ENCODE results near the gene ATAD3B.
"Not testable (repeated sequence)": the region's sequence is repeated elsewhere in the genome, so short reads cannot be mapped to it uniquely, and the experiment has no call there.

The ATAD3B gene

DNA sequence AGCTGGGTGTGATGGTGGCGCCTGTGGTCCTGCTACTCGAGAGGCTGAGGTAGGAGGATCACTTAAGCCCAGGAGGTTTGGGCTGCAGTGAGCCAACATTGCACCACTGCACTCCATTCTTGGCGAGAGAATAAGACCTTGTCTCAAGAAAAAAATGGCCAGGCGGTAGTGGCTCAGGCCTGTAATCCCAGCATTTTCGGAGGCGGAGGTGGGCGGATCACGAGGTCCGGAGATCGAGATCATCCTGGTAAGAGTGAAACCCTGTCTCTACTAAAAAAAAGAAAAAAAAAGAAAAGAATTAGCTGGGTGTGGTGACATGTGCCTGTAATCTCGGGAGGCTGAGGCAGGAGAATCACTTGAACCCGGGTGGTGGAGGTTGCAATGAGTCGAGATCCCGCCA lies 11.3 kb downstream of the ATAD3B start:
- no peak for DNase-seq

DNA sequence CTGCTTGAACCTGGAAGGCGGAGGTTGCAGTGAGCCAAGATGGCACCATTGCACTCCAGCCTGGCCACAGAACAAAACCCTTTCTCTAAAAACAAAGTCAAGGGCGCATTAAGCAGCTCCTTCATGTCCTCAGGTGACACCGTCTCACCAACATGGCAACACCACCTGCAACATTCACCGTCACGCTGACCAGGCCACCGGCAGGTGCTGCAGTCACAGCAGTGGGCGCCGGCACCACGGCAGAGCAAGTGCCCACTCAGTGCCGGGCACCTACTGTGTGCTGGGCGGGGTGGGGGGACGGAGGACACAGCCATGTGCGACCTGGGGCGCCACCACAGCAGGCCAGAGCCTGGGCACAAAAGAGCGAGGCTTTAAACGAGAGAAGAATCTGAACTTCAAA lies 12.1 kb downstream of the ATAD3B start:
- no peak for DNase-seq

DNA sequence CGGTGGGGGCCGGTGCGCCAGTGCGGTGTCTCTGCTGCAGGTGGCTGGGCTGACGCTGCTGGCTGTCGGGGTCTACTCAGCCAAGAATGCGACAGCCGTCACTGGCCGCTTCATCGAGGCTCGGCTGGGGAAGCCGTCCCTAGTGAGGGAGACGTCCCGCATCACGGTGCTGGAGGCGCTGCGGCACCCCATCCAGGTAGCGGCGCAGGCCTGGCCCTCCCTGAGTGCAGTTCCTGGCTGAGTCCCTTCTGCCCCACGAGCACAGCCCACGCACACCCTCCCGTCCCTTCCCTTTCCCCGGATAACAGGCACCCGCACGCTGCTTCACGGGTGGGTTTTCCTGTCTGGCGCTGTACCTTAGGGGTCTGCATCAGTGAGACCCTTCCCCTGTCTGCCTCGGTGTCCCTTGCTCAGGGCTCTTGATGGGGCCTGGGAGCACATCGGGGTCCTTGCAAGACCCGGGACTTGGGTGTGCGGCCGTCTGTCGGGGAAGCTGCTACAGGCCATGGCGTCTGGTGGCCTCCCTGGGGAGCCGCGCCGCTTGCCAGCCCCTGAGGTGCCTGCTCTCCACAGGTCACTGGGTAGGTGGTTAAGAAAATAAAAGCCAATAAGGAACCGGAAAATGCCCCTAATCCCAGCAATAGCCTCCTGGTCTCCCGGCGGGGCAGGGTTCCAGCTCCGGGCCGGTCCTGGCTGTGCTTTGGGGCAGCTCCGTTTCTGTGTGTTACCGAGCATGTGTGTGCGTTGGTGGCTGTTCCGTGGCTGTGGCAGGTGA lies 13.6 kb downstream of the ATAD3B start:
- not testable (repeated sequence) for DNase-seq

DNA sequence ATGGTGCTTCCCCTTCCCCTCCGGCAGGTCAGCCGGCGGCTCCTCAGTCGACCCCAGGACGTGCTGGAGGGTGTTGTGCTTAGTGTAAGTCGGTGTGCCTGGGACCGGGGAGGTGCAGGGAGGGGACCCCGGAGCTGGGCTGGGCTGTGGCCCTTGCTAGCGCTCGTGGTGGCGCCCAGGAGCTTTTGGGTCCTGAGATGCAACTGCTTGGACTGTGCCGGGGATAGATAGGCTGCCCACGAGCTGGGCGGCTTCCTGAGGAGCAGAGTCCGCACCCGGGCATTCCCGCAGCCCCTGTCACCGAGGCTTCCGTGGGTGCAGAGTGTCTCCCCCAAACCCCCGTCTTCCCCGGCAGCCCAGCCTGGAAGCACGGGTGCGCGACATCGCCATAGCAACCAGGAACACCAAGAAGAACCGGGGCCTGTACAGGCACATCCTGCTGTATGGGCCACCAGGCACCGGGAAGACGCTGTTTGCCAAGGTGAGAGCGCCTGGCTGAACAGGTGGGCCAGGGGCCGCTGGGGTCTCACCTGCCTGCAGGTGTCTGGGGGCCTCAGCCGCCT lies 14.3 kb downstream of the ATAD3B start:
- not testable (repeated sequence) for DNase-seq

DNA sequence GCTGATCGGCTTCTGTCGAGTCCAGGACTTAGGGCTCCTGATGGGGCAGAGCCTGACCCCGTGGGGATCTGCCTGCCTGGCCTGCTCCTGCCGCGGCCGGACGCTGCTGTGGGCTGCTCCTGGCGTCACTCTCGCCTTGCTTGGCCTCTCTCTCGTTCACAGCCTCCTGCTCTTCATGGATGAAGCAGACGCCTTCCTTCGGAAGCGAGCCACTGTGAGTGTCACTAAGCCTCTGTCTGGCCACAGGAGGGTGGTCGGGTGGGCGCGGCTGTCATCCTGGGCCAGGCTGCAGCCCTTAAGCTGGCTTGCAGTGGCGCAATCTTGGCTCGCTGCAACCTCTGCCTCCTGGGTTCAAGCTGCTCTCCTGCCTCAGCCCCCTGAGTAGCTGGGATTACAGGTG lies 16.1 kb downstream of the ATAD3B start:
- DNase-seq, result no peak

DNA sequence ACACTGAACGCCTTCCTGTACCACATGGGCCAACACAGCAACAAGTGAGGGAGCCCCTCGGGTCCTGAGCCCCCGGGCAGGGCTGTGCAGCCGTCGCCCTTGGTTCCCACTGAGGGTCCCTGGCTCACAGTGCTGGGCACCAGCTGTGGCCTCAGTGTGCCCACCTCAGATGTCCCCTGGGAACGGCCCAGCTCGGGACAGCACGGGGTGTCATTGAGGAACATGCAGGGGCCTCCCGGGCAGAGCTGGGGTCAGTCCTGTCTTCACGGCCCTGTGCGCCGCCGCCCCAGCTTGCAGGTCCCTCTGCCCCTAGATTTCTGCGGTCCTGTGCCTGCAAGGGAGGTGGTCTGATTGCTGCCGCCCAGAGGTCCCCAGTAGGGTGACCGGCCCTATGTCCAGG lies 17.7 kb downstream of the ATAD3B start:
- no peak for DNase-seq

DNA sequence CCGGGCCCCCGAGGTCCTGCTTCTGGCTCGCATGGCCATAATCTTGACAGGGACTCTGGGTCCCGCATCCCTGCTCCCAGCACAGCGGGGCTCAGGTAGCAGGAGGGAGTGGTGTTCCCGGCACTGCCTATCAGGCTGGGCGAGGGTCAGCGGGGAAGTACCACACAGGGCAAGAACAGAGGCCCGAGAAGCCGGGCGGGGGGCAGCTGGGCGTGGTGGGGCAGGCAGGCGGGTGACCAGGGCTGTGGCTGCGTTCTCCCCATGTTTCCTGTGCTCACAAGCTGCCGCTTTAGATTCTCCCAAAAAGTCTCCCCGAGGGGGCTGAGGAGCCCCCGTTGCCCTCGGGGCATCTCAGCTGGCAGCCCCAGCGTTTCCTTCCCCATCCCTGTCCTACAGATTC lies 18.3 kb downstream of the ATAD3B start:
- no peak for DNase-seq

DNA sequence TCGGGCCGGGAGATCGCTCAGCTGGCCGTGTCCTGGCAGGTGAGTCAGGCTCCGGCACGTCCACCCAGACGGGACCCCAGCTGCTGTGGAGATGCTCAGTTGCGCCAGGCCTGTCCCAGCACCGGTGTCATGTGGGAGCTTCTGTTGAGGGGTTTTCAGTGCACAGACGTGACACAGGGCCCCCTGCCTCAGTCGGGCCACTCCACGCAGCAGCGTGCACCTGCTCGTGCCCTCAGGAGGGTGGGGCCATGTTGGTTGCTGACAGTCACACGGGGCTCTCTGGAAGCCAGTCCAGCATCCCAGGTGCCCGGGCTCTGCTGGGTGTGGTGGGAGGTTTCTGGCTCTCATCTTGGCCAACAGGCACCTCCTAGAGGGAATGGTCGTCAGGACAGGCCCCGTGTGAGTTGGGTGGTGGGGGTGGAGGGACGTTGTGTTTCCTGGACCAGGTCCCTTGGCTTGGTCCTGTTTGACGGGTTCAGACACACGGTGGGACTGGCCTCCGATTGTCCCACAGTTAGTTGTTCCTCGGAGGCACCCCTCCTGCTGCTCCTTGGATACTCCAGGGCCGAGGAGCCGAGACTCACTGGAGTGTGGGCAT lies 19.2 kb downstream of the ATAD3B start:
- DNase-seq, result no peak

DNA sequence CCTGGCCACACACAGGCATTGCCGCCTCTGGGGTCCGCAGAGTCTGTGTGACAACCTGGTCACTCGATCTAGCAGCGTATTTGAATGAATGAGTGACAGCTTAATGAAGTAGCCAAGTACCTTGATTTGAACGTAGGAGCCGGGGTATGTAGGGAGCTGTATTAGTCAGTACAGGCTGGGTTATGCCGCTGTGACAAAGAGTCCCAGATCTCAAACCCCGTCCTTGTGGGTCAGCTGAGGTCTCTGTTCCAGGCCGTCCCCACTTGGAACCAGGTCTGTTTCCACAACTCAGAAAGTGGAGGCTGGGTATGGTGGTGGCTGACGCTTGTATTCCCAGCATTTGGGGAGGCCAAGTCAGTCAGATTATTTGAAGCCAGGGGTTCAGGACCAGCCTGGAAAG lies 20.0 kb downstream of the ATAD3B start:
- no peak for DNase-seq

DNA sequence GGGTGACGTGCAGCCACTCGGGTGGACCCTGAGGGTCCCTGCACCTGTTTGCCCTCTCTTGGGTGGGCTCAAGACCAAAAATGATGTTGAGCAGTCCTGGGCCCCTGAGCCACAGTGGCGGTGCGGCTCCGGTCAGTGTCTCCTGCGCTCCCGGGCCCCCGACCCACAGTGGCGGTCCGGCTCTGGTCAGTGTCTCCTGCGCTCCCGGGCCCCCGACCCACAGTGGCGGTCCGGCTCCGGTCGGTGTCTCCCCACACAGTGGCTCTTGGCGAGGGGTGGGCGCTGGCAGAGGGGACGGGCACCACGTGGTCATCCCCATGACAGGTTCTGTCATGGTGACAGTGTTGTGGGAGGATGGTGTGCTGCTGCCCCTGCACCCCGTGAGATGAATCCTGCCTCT lies 22.7 kb downstream of the ATAD3B start:
- DNase-seq, result not testable (repeated sequence)

DNA sequence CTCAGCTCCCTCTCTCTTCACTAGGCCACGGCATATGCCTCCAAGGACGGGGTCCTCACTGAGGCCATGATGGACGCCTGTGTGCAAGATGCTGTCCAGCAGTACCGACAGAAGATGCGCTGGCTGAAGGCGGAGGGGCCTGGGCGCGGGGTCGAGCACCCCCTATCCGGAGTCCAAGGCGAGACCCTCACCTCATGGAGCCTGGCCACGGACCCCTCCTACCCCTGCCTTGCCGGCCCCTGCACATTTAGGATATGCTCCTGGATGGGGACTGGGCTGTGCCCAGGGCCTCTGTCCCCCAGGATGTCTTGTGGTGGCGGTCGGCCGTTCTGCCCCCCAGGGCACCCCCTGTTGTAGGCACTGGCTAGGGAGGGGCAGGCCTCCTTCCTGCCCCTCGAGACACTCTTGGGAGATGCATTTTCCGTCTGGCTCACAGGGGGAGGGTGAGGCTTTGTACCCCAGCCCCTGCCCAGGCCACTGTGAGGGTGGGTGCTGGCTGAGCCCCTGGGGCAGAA lies 24.0 kb downstream of the ATAD3B start:
- DNase-seq, result not testable (repeated sequence)

DNA sequence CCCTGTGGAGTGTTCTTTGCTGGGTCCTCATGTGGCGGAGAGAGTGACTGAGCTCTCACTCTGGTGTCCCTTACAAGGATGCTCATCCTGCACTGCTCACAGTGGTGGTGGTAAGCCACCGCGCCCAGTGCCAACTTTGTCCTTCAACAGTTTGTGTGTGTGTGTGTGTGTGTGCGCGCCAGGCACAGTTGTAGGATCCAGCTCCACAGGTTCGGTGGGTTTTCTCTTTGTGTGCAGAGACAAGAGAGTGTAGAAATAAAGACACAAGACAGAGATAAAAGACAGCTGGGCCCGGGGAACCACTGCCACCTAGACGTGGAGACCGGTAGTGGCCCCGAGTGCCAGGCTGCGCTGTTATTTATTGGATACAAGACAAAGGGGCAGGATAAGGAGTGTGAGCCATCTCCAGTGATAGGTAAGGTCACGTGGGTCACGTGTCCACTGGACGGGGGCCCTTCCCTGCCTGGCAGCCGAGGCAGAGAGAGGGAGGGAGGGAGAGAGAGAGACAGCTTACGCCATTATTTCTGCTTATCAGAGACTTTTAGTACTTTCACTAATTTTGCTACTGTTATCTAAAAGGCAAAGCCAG lies 33.3 kb downstream of the ATAD3B start:
- peak; percentile 60 for DNase-seq

DNA sequence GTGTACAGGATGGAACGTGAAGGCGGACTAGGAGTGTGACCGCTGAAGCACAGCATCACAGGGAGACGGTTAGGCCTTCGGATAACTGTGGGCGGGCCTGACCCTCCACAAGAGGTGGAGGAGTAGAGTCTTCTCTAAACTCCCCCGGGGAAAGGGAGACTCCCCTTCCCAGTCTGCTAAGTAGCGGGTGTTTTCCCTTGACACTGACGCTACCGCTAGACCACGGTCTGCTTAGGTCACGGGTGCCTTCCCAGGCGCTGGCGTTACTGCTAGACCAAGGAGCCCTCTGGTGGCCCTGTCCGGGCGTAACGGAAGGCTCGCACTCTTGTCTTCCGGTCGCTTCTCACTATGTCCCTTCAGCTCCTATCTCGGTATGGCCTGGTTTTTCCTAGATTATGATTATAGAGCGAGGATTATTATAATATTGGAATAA lies 33.8 kb downstream of the ATAD3B start:
- not testable (repeated sequence) for DNase-seq

DNA sequence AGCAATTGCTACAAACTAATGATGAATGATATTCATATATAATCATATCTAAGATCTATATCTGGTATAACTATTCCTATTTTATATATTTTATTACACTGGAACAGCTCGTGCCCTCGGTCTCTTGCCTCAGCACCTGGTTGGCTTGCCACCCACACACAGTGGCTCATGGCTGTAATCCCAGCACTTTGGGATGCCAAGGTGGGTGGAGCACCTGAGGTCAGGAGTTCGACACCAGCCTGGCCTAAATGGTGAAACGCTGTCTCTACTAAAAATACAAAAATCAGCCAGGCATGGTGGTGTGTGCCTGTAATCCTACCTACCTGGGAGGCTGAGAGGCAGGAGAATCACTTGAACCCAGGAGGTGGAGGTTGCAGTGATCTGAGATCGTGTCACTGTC lies 34.2 kb downstream of the ATAD3B start:
- DNase-seq, result not testable (repeated sequence)

DNA sequence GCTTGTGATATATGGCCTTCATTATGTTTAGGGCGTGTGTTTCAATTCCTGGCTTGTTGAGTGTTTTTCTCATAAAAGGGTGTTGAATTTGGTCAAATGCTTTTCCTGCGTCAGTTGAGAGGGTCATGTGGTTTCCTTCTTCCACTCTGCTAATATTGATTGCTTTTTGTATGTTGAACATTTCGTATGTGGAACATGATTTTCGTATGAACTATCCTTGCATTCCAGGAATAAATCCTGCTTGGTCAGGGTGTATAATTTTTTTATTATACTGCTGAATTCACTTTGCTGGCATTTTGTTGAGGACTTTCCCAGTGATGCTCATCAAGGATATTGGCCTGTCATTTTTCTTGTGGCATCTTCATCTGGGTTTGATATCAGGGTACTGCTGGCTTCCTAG lies 35.7 kb downstream of the ATAD3B start:
- DNase-seq, result no peak

DNA sequence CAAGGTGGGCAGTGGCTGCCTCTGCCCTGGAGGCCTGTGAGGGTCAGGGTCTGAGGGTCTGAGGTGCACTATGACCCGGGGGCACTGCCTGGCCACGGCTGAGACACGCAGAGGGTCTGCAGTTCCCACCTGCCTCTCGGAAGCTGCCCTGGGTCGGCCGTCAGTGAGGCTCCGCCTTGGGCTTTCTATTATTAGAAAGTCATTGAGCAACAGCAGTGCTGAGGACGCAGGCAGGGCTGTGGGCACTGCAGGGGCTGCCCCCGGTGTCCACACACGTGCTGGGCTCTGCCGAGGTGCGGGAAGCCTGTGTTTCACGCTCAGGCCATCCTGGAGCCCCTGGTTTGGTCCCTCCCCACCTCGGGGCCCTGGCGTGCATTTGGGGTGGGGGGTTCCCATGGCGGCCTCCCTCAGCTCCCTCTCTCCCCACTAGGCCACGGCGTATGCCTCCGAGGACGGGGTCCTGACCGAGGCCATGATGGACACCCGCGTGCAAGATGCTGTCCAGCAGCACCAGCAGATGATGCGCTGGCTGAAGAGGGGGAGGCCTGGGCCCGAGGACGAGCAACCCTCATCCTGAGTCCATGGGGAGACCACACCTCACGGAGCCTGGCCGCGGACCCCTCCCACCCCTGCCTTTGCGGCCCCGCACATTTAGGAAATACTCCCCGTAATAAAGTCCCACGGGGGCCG lies 37.4 kb downstream of the ATAD3B start:
- DNase-seq, result not testable (repeated sequence)

DNA sequence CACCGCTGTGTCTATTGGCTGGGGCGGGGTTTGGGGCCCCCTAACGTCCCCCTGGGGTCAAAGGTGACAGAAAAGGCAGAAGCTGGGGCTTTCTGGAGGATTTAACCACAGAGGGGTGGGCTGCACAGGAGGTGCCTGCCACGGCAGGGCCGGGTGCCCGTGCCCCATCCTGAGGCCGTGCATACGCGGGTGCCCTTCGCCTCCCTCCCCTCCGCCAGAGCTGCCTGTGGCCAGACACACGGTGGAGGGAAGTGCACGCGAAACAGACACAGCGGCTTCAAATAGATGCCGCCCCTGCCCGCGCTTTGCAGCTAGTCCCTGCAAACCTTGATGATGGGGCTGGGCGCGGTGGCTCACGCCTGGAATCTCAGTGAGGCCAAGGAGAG lies 37.9 kb downstream of the ATAD3B start:
- not testable (repeated sequence) for DNase-seq

DNA sequence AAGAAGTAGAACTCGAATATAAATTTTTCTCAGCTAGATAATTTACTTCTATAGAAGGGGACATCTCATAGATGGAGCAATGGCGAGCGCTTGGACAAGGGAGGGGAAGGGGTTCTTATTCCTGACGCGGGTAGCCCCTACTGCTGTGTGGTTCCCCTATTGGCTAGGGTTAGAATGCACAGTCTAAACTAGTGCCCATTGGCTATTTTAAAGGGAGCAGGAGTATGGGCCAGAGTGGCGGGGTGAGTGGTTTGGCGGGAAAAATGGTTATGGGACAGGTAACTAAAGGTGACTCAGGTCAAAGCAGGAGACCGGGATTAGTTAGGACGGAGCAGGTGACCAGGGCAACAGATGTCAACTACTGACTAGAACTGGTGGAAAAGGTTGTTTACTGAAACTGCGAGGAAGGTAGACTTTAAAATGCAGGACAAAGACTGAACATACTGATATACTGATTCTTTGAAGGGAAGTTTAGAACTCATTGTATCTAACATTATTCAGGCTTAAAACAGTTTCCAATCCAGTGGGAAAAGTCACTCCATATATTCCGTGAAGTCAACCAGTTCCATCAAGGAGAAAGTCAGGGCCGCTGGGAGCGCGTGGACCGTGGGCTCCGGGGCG lies 39.5 kb downstream of the ATAD3B start:
- DNase-seq, result no peak

DNA sequence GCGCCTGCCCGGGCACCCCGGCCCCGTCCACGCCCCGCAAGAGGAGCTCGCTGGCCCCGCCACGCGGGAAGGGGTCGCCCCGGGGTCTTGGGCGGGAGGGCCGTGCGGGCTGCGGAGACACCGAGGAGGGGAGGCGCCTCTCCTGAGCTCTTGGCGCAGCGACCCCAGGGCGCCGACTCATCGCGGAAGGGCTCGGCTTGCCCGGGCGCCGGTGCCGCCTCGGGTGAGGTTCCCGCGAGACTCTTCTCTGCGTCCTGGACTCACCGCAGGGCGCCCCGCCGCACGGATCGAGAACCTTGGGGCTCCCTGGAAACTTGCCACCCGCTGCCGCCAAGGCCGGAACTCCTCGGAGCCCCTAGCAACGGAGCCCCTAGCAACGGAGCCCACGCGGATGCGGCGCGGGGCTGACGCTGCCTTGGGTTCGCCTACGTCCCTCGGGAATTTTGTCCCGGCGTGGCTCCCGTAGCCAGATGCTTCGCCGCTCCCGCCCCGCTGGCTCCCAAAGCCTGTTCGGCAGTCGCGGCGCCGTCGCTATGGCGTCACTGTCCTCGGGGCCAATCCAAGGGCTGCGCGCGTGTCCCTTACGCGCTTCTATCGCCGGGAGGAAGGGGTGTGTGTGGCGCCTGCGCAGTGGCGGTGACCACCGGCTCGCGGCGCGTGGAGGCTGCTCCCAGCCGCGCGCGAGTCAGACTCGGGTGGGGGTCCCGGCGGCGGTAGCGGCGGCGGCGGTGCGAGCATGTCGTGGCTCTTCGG lies 40.1 kb downstream of the ATAD3B start, which contains the start of gene ATAD3A:
TSS of gene ATAD3A (plus strand) at position 630 of the 753 bp plus-strand sequence. CDS start at position 737, 107 bp downstream.
- peak; percentile 96 for DNase-seq

DNA sequence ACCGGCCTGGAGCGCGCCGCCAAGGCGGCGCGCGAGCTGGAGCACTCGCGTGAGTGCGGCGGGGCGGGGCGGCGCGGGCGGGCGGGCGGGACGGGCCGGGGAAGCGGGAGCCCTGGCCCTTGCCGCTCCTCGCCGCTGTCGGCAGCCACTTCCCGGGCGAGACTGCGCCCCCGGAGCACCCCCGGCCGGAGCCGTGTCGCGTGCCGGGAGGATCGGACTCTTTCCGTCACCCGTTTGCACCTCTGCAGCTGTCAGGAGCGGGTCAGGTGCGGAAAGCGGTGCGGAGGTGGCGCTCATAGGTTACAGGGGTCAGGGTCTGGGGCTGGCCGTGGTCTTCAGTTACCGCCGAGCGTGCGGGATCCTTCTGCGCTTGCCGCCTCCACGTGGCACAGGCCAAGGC lies 40.9 kb downstream of the ATAD3B start:
- DNase-seq, result not testable (repeated sequence)

DNA sequence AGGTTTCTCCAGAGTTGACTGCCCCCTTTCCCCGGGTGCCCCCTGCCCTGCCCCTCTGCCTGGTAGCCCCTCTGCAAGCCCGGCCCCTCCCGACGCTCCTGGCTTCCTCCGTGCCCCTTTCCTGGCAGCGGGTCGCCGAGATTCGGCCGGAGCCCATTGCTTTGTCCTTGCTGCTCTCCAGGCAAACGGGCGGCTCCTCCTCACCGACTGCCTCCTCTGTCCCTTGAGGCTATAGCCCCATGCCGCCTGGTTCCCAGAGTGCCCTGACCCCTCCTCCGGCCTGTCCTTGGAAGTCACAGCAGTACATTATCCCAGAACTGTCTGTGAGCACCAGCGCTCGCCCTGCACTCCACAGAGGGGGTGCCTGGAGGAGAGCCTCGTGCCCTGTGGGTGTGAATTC lies 42.1 kb downstream of the ATAD3B start:
- not testable (repeated sequence) for DNase-seq

DNA sequence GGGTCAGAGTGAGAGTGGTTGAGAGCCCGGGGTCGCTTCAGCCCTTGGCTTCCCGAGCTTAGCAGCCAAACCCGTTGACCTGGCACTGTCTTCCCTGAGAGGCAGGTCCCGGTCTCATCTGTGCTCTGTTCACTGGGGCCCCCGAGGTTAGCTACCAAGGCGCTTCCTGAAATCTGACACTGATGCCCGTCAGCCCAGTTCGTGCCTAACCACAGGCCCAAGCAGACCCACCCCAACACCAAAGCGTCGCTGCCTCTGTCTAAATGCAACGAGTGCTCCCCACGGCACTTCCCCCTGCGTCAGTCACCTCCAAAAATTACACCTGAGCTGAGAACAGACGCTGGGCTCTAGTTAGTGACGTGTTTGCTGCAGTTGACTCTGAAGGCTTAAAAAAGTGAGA lies 42.8 kb downstream of the ATAD3B start:
- not testable (repeated sequence) for DNase-seq
